NCI-H345 (cell line): ENCODE data around the gene ACVR2A.

Experiments used
- DNase-seq: peaks from one replicate; lab custom pipeline; 2025; lab: John Stamatoyannopoulos, UW

The ACVR2A gene

DNA sequence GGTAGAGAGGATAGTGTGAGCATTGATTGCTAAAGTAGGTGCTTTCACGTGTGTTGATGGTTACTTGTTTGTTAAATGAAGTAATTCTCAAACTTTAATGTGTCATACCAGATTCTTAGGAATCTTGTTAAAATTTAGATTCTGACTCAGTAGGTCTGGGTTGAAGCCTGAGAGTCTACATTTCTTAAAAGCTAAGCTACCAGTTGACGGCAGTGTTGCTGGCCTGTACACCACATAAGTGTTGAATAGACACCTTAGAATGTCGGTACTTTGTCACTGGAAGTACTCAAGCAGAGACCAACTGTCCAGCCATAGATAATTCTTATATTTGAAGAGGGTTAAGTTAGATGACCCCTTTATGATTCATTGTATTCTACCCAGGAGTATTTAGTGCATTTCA lies 79.8 kb downstream of the ACVR2A start:
- DNase-seq, result no peak

DNA sequence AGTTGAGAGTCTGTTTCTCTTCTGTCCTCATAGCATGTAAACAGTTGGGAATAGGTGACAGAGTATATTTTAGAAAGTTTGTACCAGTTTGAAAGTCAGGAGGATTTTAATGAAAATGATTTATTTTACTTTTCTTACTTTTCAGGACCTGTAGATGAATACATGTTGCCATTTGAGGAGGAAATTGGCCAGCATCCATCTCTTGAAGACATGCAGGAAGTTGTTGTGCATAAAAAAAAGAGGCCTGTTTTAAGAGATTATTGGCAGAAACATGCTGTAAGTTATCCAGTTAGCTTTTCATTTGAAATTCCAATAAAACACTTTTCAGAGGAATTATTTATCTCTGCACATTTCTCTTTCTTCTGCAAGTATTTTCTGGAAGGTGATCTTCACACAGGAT lies 81.1 kb downstream of the ACVR2A start:
- no peak for DNase-seq

DNA sequence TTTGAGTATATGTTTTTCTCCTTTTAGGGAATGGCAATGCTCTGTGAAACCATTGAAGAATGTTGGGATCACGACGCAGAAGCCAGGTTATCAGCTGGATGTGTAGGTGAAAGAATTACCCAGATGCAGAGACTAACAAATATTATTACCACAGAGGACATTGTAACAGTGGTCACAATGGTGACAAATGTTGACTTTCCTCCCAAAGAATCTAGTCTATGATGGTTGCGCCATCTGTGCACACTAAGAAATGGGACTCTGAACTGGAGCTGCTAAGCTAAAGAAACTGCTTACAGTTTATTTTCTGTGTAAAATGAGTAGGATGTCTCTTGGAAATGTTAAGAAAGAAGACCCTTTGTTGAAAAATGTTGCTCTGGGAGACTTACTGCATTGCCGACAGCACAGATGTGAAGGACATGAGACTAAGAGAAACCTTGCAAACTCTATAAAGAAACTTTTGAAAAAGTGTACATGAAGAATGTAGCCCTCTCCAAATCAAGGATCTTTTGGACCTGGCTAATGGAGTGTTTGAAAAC lies 82.3 kb downstream of the ACVR2A start:
- no peak for DNase-seq

DNA sequence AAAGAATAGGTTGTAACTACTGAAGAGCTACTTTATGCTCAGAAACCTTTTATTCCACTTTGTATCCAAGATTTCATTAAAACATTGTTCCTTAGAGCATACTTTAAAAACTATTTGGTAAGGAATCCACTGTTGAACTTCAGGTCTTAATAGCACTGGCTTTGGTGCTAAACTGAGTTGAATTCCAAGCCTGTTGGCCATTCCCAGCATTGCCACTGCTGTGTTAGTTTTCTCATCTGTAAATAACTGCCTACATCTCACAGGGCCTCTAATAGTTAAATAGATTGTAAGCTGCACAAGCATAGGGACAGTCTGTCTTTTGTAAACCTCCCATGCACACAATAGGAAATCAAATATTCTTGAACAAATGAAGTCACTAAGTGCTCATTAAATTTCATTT lies 89.1 kb downstream of the ACVR2A start:
- no peak for DNase-seq

DNA sequence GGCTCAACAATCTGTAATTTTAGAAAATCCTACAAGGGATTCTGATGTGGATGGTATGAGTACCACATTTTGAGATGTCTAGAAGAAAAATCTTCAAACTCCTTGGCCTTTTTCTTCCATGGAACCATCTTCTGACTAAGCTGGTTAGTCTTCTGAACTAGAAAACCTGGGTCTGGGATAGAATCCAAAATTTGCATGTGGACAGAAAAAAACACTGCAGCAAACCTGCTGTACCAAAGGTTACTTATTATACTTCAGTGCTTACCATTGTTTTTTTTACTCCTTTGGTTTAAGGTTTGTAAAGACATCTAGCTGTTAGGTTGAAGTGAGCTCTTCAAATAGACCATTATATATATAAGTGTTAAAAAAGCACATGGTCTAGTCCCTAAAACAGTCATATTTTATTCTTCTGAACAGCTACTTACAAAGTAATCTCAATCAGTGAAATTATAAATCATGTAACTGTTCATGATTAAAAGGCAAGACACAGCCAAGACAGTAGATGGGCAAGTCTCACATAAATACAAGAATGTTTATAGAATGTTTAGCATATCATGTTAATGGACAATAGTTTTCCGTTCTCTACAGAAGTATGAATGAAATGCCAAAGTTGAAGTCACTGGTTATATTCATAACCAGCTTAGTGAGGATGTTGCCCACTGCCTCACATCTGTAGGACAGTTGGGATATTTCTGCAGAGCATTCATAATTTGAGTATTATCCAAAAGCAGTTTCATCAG lies 90.2 kb downstream of the ACVR2A start:
- no peak for DNase-seq

DNA sequence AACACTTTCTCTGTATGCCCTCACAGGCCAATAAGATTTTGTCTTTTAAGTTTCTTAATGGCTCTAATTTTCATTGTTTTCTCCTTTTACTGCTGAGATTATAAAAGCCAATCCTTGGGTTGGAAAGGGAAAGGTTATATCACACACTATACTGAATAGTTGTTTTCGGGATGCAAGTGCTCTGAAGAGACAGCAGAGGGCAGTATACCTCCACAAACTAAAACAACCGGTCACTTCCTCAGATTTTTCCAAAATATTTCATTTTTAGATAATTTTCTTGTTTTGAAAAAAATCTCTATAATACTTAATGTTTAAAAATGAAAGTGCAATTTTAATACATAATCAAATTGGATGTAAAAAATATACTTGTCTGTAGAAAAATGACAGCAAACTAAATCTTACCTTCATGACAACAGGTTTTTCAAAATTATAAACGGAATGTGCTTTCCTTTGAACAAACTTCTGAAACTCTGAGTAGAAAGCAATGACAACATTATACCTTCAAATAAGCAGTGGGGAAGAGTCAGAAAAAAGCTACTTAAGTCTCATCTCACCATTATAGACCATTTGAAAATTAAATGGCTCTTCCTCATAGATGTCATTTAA lies 93.0 kb downstream of the ACVR2A start:
- peak; percentile 18 for DNase-seq

DNA sequence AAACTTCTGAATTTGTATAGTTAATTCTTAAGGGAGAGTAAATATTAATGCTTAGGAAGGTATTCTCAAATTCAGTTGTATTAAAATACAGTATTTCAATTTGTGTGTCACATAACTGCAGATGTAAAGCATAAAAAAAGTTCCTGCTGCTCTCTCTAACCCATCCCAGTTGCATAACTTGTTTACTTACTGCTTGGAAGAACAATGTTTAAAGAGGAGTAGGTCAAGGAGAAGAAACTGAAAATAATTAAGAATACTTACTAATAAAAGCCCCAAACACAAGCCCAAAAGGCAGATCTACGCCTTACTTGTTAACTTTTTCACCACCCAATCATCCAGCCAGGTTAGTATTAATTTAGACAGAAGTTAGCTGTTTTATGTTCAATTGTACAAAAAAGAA lies 94.5 kb downstream of the ACVR2A start:
- no peak for DNase-seq

DNA sequence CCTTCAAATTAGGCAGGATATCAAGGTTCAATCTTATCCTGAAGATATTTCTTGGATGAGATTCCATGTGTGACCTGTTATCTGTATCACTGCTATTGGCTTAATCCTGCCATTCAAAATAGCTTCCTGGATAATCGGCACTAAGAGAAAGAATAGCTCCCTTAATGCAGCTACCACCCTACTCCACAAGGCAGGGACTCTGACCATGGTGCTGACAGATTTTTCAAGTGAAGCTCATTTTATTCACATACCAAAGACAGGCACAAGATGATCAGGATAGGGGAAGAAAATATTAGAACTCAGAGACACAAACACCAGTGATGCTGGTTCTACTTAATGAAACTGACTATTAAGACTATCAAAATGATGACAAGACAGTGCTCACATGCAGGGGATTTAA lies 100.8 kb downstream of the ACVR2A start:
- no peak for DNase-seq

DNA sequence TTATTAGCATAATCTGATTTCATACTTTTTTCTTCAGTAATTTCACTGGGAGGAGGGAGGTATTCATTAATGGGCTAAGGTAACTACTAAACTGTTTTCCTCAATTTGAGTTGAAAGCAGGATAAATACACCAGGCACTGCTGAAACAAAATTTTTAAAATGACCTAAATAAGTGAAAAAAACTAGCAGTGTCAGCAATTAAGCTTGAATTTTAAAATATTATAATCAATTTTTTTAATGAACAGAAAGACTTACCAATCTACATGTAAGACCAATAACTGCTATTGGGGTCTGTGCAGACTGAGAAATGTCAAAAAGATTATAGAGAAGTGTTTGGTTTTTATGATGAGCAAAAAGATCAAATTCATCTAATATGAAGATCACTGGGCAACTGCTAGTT lies 107.3 kb downstream of the ACVR2A start:
- no peak for DNase-seq

DNA sequence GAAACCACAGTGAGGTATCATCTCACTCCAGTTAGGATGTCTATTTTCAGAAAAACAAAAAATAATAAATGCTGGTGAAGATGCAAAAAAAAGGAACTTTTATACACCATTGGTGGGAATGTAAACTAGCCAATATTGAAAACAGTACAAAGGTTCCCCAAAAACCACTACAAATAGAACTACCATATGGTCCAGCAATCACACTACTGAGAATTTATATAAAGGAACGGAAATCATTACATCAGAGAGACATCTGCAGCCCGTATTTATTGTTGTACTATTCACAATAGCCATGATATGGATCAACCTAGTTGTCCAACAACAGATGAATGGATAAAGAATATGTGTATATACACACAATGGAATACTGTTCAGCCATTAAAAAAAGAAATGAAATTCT lies 123.7 kb downstream of the ACVR2A start:
- DNase-seq, result no peak

DNA sequence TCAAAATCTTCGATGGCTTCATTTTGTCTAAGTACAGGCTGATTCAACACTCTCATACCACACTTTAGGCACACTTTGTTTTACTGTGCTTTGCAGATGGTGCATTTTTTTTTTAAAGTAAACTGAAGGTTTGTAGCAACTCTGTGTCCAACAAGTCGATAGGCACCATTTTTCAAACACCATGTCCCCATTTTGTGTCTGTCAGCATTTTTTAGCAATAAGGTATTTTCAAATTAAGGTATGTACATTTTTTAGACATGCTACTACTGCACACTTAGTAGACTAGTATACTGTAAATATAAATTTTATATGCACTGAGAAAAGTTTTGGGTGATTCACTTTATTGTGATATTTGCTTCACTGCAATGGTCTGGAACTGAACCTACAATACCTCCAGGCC lies 131.3 kb downstream of the ACVR2A start:
- DNase-seq, result no peak

DNA sequence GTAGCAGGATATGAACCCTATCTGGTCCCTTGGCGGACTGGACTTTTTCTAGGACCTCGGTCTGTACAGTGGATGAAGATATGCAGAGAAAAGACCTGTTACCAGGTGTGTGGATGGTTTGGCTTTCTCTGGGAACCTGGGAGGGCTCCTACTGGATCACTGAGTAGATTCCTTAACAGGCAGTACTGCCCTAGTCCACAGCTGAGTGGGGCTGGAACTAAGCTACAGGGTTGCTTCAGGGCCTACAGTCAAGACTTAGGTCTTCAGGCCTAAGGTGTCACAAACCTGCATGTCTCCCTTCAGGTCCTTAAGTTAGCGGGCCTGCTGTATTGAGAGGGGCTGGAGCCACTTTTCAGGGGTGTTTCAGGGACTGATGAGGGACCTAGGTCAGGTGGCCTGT lies 132.8 kb downstream of the ACVR2A start:
- DNase-seq, result no peak
